ENCODE data around the gene CTTNBP2.

The CTTNBP2 gene

DNA sequence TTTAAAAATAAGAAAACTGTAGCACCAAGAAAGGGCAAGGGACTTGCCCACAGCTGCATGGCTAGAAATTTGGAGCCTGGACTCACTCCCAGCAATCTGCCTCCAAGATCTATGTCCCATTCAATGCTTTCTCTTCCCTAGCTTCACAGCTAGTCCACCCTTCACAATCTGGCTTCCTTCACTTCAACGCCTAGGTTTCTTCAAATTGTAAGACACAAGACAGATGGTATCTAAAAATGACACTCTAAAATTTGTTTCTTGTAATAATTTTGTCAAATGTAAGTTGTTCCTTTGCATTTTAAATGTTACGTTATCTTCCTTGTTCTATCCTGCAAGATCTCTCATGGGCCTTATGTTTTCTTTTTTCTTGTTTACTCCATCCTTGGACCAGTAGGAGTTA, 48.6 kb downstream of the CTTNBP2 start:
- no peak for DNase-seq

DNA sequence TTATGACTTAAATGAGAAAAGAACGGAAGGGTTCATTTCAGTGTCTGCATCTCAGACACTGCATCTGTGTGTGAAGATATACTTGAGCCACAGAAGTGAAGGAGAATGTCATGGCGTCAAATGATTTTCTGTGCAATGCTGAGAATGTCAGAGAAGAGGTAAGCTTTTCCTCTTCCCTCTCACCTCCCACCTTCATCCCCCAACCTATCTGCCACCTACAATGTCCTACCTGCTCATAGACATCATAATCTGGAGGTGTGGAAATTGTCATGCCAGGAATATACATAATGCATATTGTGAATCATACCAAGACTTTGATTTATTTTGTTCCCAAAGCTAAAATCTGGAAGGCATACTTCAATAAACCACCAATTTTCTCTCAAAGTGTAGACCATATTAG, 53.7 kb downstream of the CTTNBP2 start:
- DNase-seq = no peak

- DNase-seq = peak in 1 of 3 donors; percentile 65
Measured at GRCh38 chr7:117818232-117818631, 55.0 kb downstream of the CTTNBP2 start.

DNA sequence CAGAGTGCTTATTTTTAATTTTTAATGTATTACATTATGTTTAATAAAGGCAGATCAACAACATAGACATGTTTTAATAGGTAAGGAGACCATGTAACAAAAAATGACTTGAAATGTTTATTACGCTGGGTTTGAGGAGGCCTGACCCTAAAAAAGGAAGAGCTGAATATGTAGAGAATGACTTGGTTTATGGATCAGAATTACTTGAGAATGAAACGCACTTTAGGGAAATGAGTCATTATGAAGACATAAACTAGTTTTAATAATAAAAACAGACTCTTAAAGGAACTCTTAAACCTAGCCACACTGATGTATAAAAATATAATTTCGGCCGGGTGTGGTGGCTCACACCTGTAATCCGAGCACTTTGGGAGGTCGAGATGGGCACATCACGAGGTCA, 56.5 kb downstream of the CTTNBP2 start:
- DNase-seq = peak in 2 of 3 donors; percentile 39 to 54

DNA sequence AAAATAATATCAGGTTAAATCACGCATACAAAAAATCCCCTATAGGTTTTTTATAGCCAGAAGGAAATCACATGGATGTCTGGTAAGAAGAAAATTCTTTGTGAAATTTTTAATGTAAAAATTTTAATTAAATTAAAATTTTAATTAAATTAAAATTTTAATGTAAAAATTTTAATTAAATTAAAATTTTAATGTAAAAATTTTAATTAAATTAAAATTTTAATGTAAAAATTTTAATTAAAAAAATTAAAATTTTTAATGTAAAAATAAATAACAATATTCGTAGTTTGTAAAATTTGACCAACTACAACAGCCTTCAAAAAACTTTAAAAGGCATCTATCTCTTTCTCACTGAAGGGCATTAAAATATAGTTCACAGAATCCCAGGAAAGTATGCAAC, 61.5 kb downstream of the CTTNBP2 start:
- no peak for DNase-seq

DNA sequence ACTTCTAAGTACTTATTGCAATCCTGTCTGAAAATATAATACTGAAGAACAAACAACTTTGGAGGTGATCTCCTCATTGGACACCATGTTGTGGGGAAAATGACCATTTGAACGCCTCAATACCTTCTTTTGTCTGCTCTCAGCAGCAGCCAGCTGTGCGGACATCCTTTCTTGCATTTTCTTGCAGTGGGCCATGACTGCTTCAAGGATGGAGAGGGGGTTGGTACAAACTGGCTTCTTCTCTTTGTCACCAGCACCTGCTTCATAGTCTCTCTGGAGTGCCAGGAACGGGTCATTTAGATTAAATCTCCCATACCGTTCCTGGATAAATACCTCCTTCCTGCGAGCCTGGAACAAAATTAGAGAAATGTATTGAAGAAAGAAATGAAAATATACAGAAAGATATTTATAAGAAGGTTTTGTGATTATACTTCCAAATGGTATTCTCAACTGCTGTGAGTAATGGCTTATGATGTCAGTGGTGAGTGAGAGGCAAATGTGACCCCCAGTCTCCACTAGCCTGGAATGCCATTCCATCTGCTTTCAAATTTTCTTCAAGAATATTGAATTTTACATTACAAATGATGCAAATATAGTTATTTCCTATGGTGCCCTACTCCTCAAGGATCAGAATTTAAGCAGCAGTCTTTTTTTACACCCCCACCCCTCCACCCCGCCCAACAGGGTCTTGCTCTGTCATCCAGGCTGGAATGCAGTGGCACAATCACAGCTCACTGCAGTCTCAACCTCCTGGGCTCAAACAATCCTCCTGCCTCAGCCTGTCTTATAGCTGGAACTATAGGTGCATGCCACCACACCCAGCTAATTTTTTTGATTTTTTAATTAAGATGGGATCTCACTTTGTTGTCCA, 62.4 kb downstream of the CTTNBP2 start:
- no peak for DNase-seq

GRCh38 chr7:117809958-117810357, 63.3 kb downstream of the CTTNBP2 start:
- no peak for DNase-seq

GRCh38 chr7:117808910-117809705, 64.1 kb downstream of the CTTNBP2 start:
- no peak for DNase-seq

DNA sequence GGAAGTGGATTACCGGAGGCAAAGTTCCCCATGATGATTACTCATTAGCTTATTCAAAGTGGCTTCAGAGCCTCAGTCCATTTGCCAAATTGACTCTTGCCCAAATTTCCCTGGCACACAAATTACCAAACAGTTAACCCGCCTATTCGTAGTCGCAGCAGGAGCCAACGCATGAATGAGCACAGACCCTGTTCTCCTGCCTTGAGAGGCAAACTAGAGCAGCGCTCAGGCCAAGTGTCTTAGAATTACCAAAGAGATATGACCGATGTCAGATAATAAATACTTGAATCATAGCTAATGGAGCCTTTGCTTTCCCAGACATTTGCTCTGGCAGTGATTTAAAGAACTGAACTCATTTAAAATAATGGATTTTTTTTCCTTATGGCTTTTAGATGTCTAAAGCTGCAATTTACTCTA, 64.9 kb downstream of the CTTNBP2 start:
- DNase-seq = peak; percentile 65 to 82 (median 77)

- DNase-seq = no peak
Measured at GRCh38 chr7:117807676-117808075, 65.6 kb downstream of the CTTNBP2 start.

DNA sequence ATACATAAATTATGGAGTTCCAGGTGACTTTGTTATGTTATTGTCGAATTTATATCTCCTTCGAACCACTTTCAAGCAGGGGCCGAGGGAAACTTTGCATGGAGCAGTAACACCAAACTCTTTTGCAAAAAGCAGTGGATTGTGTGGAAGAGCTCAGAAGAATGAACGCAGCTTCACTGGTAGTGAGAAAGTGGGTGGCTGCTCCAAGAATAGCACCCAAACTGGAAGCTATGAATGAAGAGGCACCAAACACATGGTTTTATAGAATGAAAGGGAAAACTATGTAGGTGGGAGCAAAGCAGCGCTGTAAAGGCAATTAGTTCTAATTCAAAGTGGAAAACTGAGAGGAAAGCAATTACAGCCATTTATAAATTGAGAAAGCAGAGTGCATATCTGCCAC, 67.2 kb downstream of the CTTNBP2 start:
- no peak for DNase-seq

- DNase-seq = no peak
Measured at GRCh38 chr7:117805241-117805640, 68.0 kb downstream of the CTTNBP2 start.

DNA sequence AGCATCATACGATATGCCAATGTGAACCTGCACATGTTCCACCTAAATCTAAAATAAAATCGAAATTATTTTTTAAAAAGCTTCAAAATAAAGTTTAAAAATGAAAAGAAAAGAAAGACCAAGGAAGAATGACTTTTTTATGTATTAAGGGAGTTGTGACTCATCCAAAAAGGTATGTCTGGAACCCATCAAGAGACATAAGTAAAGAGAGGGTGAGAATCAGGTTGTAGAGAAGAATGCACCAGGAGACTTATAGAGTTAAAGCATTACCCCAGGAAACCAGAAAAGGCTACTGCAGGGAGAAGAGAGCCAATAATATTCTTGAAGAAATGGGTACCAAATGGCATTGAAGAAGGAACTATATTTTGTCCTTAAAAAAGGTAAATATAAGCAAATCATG, 69.8 kb downstream of the CTTNBP2 start:
- no peak for DNase-seq

GRCh38 chr7:117802660-117803059, 70.6 kb downstream of the CTTNBP2 start:
- no peak for DNase-seq

- DNase-seq = no peak
Measured at GRCh38 chr7:117800841-117801240, 72.4 kb downstream of the CTTNBP2 start.

- no peak for DNase-seq
Measured at GRCh38 chr7:117800406-117800805, 72.8 kb downstream of the CTTNBP2 start.

GRCh38 chr7:117796889-117797288, 76.4 kb downstream of the CTTNBP2 start:
- DNase-seq = no peak

GRCh38 chr7:117793976-117794375, 79.3 kb downstream of the CTTNBP2 start:
- DNase-seq = no peak

GRCh38 chr7:117793521-117793920, 79.7 kb downstream of the CTTNBP2 start:
- peak in 2 of 3 donors; percentile 22 to 41 for DNase-seq

DNA sequence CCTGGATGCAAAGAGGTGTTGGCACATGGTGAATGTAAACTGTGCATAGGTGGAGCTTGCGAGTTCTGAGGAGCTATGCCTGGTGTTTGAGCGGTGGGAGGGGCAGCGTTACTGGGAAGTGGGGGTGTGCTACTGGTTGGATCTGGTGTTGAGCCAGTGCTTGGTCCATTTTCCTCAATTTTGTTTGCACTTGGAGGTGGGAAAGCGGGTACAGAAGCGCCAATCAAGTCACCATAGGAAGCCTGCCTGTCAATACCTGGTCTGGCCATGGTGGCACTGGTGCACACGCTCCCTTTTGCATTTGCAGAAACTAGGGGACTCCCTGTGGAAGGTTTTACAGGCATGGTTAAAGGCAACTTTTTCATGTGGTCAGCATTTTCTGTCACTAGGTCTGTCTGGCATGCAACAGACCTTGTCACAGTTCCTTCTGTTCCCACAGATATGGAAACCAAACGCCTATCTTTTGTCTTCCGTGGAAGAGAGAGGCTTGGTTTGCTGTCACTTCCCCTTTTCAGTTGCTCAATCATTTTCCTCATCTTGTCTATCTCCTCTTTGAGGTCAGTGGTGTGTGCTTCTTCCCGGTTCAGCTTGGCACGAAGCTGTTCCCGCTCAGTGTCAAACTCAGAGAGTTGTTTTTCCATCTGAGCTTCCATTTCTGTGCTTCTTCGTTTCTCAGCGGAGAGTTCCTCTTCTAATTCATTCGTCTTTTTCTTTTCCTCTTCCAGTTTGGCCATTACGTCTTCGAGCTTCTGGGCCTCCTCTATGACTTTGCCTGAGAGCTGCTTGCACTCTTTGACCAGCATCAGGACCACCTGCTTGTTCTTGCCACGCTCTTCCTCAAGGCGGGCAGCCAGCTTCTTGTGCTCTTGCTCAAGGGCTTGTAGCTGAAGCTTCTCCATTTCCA, 81.1 kb downstream of the CTTNBP2 start:
- peak; percentile 65 to 82 (median 79) for DNase-seq

- DNase-seq = no peak
Measured at GRCh38 chr7:117790731-117791130, 82.5 kb downstream of the CTTNBP2 start.

DNA sequence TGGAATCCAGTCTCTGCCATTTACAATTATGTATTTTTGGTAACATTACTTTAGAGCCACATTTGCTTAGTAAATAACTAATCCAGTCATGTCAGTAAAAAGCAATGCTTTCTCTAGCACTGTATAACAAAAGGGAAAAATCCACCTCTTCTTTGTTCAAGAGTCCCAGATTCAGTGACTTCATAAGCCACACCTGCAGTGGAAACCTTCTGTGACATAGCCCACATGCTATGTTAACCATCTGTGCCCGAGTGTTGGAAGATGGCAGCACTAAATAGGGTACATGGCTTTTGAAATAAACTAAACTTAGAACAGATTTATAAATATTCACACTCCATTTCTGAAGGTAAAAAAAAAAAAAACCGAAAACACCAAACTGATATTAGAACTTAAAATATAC, 83.0 kb downstream of the CTTNBP2 start:
- DNase-seq = no peak

DNA sequence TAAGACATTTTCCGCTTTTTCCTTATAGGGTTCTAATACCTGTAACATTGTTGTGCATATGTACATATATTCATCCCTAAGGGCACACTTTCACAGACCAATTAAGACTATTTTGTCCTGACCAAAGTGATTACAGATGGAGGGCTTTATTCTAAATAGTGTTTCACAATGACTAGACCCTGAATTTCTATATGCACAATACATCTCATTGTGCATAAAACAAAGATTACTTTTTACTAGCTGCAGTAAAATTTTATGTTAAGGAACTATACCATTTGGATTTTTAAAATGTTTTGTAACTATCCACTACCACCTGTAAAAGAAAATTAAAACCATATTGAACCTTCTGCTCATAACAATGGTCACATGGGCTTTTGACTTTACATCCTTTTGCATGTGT, 87.8 kb downstream of the CTTNBP2 start:
- no peak for DNase-seq
